NCI-H748 (cell line): ENCODE results near the gene TSEN2.

ENCODE experiments used
- DNase-seq: peaks from one replicate; lab custom pipeline; 2025; ENCODE audit not compliant: unreplicated experiment; lab: John Stamatoyannopoulos, UW

TSEN2 gene

DNA sequence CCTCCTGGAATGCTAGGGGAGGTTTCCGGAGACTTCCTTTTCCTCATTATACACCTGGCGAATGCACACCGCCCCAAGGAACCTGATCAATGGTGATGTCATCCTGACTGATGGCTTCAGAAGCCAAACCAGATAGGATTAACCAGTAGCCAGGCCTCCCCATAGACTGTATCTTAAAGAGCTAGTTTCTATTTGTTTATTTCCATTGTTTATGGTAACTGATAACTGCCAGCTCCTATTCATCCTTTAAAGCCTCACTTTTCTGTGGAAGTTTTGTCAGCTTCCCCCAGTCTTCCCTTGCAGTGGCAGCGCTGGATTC lies 61.2 kb downstream of the TSEN2 start, which contains the start of gene MKRN2OS:
MKRN2OS (minus strand) TSS at position 27 of the 319 bp plus-strand sequence. CDS start 35 bp downstream, outside the sequence.
- DNase-seq = peak; percentile 38

DNA sequence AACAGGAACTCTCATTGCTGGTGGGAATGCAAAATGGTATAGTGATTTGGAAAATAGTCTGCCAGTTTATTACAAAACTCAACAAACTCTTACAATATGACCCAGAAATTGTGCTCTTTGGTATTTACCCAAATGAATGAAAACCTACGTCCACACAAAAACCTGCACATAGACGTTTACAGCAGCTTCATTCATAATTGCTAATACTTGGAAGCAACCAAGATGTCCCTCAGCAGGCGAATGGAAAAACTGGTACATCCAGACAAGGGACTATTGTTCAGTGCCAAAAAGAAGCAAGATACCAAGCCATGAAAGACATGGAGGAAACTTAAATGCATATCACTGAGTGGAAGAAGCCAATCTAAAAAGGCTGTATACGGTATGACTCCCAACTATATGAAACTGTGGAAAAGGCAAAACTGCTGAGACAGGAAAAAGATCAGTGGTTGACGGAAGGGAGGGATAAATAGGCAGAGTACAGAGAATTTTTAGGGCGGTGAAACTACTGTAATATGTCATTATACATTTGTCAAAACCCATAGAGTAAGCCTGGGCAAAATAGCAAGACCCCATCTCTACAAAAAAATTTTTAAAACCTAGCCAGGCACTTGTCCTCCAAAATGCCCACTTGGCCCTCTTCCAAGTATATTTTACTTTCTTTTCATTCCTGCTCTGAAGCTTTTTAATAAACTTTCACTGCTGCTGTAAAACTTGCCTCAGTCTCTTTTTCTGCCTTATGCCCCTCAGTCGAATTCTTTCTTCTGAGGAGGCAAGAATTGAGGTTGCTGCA lies 65.9 kb downstream of the TSEN2 start:
- DNase-seq = no peak

DNA sequence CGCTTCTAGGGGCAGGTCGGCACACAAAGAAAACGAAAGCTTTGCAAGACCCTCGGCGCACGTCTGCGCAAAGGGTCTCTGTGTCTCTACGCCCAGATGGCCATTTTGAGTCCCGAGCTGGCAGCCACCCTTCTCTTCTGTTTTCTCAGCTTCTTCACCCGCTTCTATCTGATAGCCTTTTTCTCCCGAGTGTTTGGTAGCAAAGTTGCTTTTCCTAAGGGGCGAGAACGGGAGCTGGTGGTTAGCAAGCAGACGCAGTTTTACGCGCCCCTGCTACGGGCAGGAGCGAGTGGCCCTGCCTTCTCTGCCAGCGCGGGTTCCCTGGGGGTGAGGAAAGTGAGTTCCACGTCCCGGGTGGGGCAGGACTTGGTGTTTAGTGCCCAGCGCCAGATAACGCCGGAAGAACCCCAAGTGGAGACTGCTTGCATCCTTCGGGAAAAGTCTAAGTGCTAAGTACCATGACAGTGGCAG lies 69.7 kb downstream of the TSEN2 start:
- peak; percentile 81 for DNase-seq

DNA sequence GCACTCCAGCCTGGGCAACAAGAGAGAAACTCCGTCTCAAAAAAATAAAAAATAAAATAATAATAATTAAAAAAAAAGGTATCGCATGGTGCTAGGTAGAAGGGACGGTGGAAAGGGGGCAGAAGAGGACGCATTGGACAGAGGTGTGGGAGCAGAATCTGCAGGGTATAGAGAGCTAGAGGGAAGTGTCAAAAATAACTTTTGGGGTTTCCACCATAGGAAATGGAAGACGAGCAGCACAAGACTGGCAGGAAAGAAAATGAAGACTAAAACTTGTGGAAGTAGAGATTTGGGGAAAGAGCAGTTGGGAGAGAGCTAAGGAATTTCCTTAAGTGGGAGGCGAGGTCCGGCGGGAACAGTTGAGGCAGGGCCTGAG lies 72.0 kb downstream of the TSEN2 start:
- no peak for DNase-seq

DNA sequence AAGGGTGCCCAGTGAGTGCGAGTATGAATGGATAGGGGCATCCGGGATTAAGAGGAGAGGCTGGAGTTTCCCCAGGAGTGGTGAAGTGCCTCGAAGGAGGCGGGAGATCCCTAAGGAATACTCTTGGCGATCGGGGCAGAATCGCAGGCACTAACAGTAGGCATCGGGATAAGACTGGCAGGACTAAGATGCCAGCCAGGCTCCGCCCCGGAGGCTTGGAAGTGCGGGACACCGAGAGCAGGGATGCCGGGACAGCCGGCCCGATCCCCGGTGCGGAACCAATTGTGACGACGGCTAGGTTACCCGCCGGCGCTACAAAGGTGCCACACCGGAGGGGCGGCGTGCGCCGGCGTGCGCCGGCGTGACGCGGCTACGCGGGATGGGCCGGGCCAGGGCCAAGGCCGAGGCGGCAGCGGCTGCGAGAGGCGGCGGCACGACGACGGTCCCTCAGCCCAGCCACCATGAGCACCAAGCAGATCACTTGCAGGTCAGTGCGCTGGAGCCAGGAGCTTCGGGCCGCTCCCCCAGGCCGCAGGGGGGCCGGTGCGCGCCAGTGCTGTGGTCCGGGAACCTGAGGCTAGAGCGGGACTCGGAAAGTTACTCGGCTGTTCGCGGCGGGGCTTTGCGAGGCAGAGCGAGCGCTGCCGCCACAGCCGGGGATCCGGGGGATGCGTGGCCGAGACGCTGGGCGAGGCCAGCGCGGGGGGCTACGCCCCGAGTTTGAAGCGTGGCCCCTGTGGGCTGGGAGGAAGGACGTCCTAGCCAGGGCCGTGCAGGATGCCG lies 72.6 kb downstream of the TSEN2 start, which contains the start of gene MKRN2:
MKRN2 (plus strand) TSS at position 398 of the 783 bp plus-strand sequence; CDS start at position 462, 64 bp downstream.
- peak; percentile 86 for DNase-seq

DNA sequence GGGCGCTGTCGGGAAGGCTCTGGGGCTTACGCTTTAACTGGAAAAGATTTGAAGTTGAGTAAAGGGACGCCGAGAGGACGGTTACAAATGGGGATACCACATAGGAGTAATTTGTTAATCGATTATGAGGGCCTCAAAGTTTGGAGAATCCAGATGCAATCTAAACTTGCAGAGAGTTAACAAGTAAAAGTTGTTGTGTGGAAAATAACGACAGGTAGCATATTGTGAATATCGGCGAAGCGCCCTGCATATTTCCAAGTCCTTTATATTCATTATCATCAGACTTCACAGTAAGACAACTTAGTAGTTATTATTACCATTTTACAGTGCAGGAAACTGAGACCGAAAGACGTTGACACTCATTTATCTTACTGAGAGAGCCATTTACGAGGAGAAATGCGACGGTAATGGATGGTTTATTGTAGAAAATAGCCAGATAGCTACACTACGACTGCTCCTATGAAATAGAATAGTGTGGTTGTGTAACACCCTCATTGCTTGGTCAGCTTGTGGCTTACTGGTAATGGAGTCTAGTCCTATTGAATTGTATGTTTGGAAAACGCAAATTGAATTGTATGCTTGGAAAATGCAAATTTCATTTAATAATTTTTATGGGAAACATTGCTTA lies 73.3 kb downstream of the TSEN2 start:
- peak; percentile 14 for DNase-seq

DNA sequence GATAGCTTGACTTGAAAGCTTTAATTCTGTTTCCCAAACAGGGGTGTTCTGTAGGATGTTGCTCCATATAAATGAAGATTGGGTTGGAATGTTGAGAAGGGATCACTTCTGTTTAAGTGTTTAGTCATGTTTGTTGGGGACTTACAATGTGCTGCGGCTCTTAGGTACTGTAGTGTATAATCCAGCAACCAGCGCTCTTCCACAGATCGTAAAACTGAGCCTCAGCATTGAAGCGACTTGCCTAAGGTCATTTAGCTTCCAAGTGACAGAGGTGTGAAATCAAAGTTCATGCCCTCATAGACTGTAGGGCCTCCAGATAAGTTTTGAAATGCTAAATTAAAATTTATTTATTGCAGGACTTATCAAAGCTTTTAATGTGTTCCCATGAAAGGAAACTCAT lies 74.4 kb downstream of the TSEN2 start:
- no peak for DNase-seq

DNA sequence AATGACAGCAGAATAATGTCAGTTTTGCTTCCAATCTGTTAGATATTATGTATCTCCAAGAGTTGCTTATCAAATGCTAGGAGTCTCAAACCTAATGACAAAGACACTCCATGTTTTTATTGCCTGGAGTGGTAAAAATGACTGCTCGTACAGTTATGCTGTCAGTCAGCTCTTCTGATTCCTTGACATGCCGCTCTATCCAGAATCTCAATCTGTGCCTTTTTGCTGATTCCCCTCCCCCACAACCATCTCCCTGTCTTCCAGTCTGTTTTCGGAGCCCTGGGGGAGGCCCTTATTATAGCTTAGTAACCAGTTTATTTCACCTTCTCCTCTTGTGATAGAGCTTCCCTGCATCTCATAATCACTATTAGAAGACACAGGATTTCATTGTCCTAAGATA lies 75.2 kb downstream of the TSEN2 start:
- DNase-seq = no peak

DNA sequence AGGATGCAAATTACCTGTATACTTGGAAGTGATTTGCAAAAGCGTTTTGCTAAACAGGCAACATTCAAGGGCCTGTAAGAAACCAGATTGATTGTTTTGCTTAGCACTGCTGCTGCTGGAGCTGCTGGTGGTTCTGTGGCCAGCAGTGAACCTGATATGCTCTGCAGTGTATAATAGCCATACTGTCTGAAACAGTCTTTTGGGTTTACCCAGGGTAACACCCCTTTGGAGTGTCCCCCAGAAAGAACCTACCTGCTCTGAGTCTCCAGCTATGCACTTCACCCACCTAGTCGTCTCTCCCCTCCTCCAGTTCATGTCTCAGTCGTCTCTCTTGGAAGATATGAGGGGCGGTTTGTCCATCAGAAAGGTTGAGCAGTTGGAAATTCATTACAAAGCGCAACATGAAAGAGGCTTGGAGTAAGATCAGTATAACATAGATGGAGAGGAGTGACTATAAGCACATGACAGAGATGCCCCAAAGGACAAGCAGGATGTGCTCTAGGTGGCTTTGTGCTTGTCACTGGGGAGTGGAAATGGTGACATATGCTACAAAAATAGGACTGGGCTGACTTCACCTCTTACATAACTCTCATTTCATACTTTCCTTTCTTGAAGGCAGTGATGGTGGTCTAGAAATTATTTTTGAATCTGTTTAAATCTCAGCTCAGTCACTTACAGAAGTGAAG lies 76.4 kb downstream of the TSEN2 start:
- DNase-seq = no peak

DNA sequence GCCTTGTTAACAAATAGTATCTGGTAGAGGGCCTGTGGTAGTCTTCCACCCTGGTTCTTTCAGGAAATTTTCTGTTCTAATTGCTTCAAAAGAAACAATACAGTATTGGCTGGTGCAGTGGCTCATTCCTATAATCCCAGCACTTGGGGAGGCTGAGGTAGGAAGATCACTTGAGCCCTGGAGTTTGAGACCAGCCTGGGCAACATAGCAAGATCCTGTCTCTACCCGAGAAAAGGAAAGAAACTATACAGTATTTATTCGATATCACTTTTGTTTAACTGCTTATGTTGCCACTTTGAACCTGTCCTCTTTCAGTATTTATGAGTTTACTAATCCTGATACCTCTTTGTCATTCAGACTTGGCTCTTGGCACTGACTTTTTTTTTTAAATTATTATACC lies 77.1 kb downstream of the TSEN2 start:
- DNase-seq = no peak

DNA sequence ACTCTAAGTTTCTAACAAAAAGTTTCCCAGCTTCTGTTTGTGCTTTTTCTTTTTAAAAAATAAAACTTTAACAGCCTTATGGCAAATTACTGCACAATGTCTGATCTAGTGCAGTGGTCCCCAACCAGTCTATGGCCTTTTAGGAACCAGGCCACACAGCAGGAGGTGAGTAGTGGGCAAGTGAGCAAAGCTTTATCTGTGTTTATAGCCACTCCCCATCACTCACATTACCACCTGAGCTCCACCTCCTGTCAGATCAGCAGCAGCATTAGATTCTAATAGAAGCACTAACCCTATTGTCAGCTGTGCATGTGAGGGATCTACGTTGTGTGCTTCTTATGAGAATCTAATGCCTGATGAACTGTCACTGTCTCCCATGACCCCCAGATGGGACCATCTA lies 78.2 kb downstream of the TSEN2 start:
- no peak for DNase-seq

DNA sequence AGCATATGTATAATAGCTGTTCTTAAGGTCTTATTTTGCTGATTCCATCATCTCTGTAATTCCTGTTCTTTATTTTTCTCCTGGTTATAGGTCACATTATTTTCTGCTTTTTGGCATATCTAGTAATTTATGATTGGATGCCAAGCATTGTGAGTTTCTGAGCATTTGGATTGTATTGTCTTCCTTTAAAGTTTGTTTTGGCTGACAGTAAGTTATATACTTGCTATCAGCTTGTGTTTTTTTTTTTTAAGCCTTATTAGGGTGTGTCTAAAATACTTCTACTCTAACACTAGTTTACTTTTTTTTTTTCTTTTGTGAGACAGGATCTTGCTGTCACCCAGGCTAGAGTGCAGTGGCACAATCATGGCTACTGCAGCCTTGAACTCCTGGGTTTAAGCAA lies 82.7 kb downstream of the TSEN2 start:
- DNase-seq = no peak

DNA sequence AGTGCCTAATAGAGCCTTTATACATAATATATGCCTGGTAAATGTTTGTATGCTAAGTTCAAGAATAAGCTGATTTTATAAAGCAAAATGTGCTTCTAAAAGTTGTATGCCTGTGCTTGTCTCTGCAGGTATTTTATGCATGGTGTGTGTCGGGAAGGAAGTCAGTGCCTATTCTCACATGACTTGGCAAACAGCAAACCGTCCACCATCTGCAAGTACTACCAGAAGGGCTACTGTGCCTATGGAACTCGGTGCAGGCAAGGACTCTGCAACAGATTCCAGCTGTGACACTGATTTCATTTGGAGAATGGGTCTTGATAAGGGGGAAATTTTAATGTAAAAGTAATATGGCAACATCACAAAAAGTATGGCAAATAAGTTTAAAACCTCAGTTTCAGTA lies 84.5 kb downstream of the TSEN2 start:
- DNase-seq = no peak

DNA sequence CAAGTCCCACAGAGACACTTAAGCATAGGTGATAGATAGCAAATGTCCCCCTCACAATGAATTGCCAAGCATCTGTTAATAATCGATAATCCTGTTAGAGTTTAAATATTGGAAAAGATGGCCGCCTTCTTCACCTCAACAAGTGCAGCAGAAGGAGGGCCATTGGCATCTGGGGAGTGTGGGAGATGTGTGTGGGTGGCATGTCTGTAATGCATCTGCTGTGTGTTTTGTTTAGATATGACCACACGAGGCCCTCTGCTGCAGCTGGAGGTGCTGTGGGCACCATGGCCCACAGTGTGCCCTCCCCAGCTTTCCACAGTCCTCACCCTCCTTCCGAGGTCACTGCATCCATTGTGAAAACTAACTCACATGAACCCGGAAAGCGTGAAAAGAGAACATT lies 85.6 kb downstream of the TSEN2 start:
- DNase-seq = no peak

DNA sequence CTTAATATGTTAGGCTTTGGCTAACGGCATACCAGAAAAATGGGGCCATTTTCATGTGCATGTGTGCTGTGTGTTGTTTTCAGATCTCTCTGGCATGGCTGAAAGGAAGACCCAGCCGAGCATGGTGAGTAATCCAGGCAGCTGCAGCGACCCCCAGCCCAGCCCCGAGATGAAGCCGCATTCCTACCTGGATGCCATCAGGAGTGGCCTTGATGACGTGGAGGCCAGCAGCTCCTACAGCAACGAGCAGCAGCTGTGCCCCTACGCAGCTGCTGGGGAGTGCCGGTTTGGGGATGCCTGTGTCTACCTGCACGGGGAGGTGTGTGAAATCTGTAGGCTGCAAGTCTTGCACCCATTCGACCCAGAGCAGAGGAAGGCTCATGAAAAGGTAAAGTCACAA lies 87.7 kb downstream of the TSEN2 start:
- DNase-seq = no peak

DNA sequence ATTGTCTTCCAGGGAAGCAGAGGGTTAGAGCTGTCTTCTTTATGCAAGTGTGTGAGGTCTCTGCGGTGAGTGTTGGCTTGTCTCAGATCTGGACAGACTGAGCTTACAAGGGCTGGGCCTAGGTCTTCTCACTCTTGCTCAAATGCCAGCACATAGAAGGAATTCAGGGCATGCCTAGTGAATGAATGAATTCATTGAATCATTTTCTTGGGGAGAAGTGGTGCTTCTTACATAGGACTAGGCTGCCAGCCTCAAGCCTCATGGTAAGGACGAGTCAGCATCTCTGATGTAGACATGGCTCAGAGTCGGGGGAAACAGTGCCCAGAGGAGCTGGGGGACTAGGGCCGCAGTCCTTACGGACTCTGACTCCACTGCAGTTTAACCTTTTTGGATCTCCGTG lies 89.9 kb downstream of the TSEN2 start:
- no peak for DNase-seq

DNA sequence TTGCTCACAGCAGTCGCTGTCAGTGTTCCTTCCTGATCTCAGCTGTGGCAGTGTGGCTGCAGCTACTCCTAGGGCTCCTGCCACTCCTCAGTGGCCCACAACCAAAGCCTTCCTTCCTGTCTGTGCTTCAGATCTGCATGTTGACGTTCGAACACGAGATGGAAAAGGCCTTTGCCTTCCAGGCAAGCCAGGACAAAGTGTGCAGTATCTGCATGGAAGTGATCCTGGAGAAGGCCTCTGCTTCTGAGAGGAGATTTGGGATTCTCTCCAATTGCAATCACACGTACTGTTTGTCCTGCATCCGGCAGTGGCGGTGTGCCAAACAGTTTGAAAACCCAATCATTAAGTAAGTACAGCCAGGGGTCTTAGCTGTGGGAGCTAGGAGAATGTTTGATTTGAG lies 90.4 kb downstream of the TSEN2 start:
- DNase-seq = no peak

DNA sequence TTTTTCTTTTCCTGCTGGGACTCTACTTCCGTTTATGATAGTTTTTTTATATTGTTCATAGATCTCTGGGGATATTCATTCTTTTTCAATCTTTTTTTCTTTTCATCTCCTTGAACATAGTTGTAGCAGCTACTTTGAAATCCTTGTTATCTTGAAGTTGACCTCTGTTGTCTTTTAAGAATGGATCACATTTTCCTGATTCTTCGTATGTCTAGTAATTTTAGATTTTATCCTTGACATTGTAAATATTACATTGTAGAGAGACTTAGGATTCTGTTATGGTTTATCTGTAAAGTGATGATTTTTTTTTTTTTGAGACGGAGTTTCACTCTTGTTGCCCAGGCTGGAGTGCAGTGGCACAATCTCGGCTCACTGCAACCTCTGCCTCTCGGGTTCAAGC lies 93.1 kb downstream of the TSEN2 start:
- no peak for DNase-seq

DNA sequence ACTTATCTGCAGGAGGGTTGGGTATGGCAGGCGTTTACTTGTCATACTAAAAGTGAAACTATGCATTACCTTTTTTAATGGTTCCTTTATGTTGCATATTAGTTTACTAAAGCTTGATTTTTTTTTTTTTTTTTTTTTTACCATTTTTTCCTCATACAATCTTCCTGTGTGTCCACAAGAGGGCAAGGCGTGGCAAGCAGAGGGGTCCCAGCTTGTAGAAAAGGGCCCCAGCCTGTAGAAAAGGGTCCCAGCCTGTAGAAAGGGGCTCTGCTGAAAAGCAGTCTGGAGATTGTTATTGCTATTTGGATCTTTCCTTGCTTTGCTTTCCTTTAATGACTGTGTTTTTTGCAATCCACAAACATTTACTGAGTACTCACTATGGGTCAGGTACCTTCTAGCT lies 94.5 kb downstream of the TSEN2 start:
- no peak for DNase-seq

DNA sequence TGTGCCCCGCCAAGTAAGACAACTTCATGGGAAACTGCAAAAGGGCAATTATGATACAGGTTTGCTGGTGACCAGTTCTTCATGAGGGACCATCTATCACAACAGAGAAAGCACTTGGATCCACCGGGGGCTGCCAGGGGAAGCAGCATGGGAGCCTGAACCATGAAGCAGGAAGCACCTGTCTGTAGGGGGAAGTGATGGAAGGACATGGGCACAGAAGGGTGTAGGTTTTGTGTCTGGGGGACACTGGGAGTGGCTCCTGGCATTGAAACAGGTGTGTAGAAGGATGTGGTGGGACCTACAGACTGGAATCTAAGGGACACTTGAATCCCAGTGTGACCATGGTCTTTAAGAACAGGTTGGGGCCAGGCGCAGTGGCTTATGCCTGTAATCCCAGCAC lies 95.2 kb downstream of the TSEN2 start:
- DNase-seq = no peak

DNA sequence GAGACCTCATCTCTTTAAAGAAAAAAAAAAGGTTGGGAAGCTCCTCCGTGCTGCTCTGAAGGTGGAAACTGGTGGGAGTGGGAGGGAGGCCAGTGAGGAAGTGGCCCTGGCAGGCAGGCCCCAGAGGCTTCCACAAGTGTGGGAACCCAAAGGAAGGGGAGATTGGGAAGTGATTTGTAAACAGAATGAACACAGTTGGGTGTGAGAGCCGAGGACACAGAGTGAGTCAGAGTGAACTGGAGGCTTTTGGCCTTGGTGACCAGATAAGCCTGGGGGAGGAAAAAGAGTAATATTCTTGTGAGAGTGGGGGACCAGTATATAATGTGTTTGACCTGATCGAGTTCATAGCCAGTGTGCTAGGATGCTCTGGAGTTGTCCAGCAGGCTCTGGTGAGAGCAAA lies 95.6 kb downstream of the TSEN2 start:
- DNase-seq = no peak
